Mucosa of descending colon (tissue), 3 donors: ENCODE data around the gene CPNE6. TPM values are rescaled to one million over a fixed set of nuclear protein-coding genes. Genes with fewer than 3 reads are reported as not detected.
"Not testable (repeated sequence)": the region's sequence is repeated elsewhere in the genome, so short reads cannot be mapped to it uniquely, and the experiment has no call there.

Experiments used
- ATAC-seq: fragments of 200-7000 bp; cut with Tn5 transposase; one replicate; pipeline ENCODE4 v1.9.1; 2020; ENCODE audit warnings: mild to moderate bottlenecking, moderate library complexity
- DNase-seq, 3 donors: peaks; one replicate each; pipeline ENCODE4 v3.0.0-alpha.2; 2020
- H3K36me3 ChIP-seq: fragments of 200-600 bp; one replicate; pipeline ENCODE4 v1.8.0; 2021; ENCODE audit warnings: low read depth, mild to moderate bottlenecking
- H3K4me1 ChIP-seq: fragments of 200-600 bp; one replicate; pipeline ENCODE4 v1.8.0; 2021; ENCODE audit warnings: low read depth, mild to moderate bottlenecking
- H3K4me3 ChIP-seq: fragments of 200-600 bp; one replicate; pipeline ENCODE4 v1.8.0; 2021; ENCODE audit warnings: mild to moderate bottlenecking
- H3K9me3 ChIP-seq: fragments of 200-600 bp; one replicate; pipeline ENCODE4 v1.8.0; 2021; ENCODE audit warnings: mild to moderate bottlenecking
- intact Hi-C, 2 donors: fragments of 100-400 bp; cut with DNase I in 1 of 2; cut with micrococcal nuclease in 1 of 2; formaldehyde crosslinking; loops; one replicate each; pipeline versions ENCODE4 v1.11.0 to v1.11.1; 2022; cut with DNase I, micrococcal nuclease
- total RNA-seq, 3 donors: library from RNA; stranded (reverse); fragmentation: NEBNext Ultra II Directional in 2 of 3; extraction: Animal tissue kit (Norgen Biotek cat#: 25700) in 2 of 3; gene quantifications; one replicate each; pipeline versions ENCODE4 v1.2.1 to v1.2.4, GENCODE V29; 2021 to 2023
- TF ChIP-seq, protein P1 (sequence below): fragments of 200-600 bp; IDR thresholded peaks from one replicate; pipeline ENCODE4 v1.8.0; 2022; ENCODE audit warnings: antibody characterized with exemption, mild to moderate bottlenecking
- donor health status: DM: no; HTN: no; CAD: no; lungs with moderate emphysema.
- donor health status: DM: no; HTN: no; CAD: no.
- donor health status: DM: no; HTN: yes; CAD: no.

Gene CPNE6
- total RNA-seq, 3 donors from 2014 or later = 0.14 to 2.2 TPM; not detected in 1

DNA sequence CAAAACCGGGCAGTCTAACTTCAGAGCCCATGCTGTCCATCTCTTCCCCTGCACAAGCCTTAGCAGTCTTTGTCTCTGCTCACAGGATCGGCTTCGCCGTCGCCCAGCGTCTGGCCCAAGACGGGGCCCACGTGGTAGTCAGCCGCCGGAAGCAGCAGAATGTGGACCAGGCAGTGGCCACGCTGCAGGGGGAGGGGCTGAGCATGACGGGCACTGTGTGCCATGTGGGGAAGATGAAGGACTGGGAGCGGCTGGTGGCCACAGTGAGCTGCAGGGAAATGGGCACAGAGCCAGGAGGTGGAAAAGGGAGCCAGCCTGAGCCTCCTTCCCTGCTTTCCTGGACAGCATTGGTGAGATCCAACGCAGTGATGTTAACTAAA is 33.7 kb upstream of the CPNE6 start:
- Histone ChIP-seq H3K9me3 (peaks cover 2% of the 10 kb centered on the region), H3K4me1 (peaks cover 4% of the 10 kb centered on the region), H3K36me3 (no peaks in the 10 kb centered on the region), H3K4me3 (no peak overlapping the region)
- TF ChIP-seq, protein P1, sequence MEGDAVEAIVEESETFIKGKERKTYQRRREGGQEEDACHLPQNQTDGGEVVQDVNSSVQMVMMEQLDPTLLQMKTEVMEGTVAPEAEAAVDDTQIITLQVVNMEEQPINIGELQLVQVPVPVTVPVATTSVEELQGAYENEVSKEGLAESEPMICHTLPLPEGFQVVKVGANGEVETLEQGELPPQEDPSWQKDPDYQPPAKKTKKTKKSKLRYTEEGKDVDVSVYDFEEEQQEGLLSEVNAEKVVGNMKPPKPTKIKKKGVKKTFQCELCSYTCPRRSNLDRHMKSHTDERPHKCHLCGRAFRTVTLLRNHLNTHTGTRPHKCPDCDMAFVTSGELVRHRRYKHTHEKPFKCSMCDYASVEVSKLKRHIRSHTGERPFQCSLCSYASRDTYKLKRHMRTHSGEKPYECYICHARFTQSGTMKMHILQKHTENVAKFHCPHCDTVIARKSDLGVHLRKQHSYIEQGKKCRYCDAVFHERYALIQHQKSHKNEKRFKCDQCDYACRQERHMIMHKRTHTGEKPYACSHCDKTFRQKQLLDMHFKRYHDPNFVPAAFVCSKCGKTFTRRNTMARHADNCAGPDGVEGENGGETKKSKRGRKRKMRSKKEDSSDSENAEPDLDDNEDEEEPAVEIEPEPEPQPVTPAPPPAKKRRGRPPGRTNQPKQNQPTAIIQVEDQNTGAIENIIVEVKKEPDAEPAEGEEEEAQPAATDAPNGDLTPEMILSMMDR = no peak
- intact Hi-C loops = no loop called here
- no peak for ATAC-seq
- DNase-seq = peak; percentile 61 to 77 (median 69)

DNA sequence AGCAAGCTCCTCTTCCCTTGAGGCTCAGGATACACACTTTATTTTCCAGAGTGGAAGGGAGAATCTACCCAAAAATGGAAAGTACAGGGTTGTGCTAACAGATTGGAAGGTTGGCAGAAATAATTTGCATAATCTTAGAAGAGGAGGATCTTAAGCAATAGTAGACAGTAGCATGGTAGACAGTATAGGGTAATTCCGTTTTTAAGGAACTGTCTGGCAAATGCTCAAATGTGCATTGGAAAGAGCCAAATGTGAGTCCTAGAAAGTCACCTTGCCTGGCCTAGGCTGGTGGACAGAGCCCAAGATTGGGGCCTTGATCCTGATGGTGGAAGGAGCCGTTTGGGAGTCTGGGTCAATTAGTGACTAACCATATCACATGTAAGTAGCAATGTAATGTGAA is 32.7 kb upstream of the CPNE6 start:
- no peak for DNase-seq
- no peak overlapping the region for H3K4me3 ChIP-seq
- H3K4me1 ChIP-seq = peaks cover 4% of the 10 kb centered on the region
- H3K36me3 ChIP-seq = no peaks in the 10 kb centered on the region
- intact Hi-C loops = no loop called here
- no peak for ATAC-seq
- H3K9me3 ChIP-seq = no peaks in the 10 kb centered on the region
- TF ChIP-seq, protein P1 = no peak

DNA sequence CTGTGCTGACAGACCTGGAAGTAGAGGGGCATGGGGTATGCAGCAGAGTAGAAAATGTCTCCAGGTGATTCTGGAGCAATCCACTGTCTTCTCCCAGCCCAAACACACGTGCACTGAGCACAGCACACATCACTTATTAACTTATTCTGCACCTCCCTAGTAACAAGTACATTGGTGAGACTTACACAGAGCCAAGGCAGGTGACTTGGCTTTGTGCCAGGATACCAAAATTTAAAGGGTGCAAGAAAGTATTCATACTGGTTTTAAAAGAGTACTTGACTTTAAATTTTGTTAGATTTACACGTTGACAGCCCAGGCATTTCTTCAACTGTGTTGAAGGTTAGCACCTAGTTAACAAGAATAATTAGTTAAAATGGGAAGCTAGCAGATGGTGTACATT is 30.7 kb upstream of the CPNE6 start:
- ATAC-seq = no peak
- Histone ChIP-seq H3K36me3 (no peaks in the 10 kb centered on the region), H3K4me1 (peaks cover 2% of the 10 kb centered on the region), H3K4me3 (no peak overlapping the region), H3K9me3 (no peaks in the 10 kb centered on the region)
- TF ChIP-seq, protein P1 = no peak
- intact Hi-C loops = no loop called here
- DNase-seq = no peak

DNA sequence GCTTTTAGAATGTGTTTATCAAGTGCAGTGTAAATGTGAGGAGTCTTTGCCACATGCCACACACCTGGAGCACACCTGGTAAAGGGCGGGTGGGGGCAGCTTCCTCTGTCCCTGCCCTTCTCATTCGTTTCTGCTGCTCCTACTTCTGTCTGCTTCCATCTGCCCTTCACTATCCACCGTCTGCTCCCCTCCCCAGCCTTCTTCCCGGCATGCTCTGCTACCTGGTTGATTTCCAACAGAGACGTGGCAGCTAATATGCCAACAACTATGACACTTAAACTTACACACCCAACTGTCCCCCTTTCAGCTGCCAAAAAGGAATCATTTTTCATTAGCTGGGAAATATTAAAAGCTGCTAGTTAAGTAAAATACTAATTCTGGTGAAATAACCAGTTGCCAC is 28.6 kb upstream of the CPNE6 start:
- H3K4me1 ChIP-seq = peaks cover 2% of the 10 kb centered on the region
- TF ChIP-seq, protein P1 = no peak
- H3K4me3 ChIP-seq = no peak overlapping the region
- H3K9me3 ChIP-seq = no peaks in the 10 kb centered on the region
- intact Hi-C loops = no loop called here
- no peaks in the 10 kb centered on the region for H3K36me3 ChIP-seq
- ATAC-seq = no peak
- no peak for DNase-seq

DNA sequence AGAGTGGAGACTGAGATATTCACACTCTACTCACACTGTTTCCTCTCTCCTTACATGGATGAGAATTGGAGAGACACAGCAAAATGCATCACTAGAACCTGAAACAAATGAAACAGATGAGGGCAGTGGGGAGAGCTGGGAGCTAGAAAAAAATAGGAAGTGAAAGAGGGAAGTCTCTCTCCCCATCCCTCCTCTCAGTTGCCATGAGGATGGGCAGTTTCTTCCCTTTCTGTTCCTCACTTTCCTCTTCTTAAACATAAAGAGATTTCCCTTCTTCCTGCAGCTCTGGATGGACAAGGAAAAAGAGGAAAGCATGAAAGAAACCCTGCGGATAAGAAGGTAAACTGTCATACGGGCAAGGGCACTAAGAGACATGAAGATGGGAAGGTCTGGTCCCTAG is 22.4 kb upstream of the CPNE6 start:
- H3K9me3 ChIP-seq, ATAC-seq, DNase-seq, H3K36me3 ChIP-seq, H3K4me3 ChIP-seq, intact Hi-C loops, H3K4me1 ChIP-seq: not testable (repeated sequence)

DNA sequence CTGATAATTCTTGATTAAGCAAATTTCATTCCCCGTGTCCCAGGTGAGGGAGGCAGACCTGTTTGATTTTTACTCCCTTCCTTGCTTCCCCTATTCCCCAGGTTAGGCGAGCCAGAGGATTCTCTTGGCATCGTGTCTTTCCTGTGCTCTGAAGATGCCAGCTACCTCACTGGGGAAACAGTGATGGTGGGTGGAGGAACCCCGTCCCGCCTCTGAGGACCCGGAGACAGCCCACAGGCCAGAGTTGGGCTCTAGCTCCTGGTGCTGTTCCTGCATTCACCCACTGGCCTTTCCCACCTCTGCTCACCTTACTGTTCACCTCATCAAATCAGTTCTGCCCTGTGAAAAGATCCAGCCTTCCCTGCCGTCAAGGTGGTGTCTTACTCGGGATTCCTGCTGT is 20.6 kb upstream of the CPNE6 start:
- not testable (repeated sequence) for H3K36me3 ChIP-seq, H3K4me1 ChIP-seq, H3K4me3 ChIP-seq, H3K9me3 ChIP-seq, ATAC-seq
- intact Hi-C loops = loop anchor here in 1 of 2 donors (10.0 kb wide), 1 partner anchor 54 kb away; no protein-coding TSS in a partner anchor
- DNase-seq = peak in 1 of 3 donors; percentile 14

DNA sequence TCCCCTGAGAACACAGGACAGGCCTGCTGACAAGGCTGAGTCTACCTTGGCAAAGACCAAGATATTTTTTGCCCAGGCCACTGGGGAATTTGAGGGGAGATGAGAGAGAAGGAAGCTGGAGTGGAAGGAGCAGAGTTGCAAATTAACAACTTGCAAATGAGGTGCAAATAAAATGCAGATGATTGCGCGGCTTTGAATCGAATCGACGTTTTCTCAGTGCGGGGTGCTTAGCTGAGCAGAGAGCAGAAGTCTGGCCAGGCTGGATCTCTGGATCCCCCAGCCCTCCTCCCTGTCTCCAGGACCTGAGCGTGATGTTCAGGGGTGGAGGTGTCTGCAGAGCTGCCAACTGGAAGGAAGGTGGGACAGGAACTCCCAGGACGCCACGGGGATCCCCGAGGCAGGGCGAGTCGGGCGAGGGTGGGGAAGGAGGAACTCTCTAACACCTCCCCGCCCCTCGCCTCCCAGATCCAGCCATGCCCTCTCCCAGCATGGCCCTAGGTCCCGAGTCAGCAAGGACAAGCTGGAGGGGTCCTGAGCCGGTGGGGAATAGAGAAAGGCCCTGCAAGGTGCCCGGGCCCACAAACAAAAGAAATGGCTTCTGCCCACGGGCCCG is 20.1 kb upstream of the CPNE6 start:
- ATAC-seq = peak; percentile 53
- Histone ChIP-seq H3K4me3 (peak overlapping the region; percentile 40), H3K36me3 (no peaks in the 10 kb centered on the region), H3K4me1 (peaks cover 9% of the 10 kb centered on the region), H3K9me3 (no peaks in the 10 kb centered on the region)
- TF ChIP-seq, protein P1 = no peak
- peak in 2 of 3 donors; percentile 56 to 75 for DNase-seq
- intact Hi-C loops = loop anchor here in 1 of 2 donors (10.0 kb wide), 1 partner anchor 54 kb away; no protein-coding TSS in a partner anchor
